Gastroesophageal sphincter (tissue), 3 donors: ENCODE data around the gene INHBE.

Experiments
- EP300 ChIP-seq: sonication (generic); formaldehyde crosslinking; IDR thresholded peaks from one replicate; pipeline ENCODE4 v1.6.1; 2017; ENCODE audit warnings: antibody characterized with exemption, mild to moderate bottlenecking
- POLR2A ChIP-seq, 2 donors: fragments of 450-650 bp; IDR thresholded peaks; one replicate each; pipeline ENCODE4 v1.6.1; 2017; ENCODE audit warnings: antibody characterized with exemption in 2 of 2, mild to moderate bottlenecking in 2 of 2, moderate library complexity in 1 of 2
- POLR2AphosphoS5 ChIP-seq: sonication (generic); formaldehyde crosslinking; IDR thresholded peaks from one replicate; pipeline ENCODE4 v1.6.1; 2017; ENCODE audit warnings: antibody characterized with exemption
- TF ChIP-seq, protein P1 (sequence below), 4 experiments: fragments of 200-600 bp in 2 of 4; fragments of 450-650 bp in 2 of 4; sonication (generic) in 1 of 4; IDR thresholded peaks; one replicate each; pipeline ENCODE4 v1.5.1; 2017 to 2019; ENCODE audit warnings: antibody characterized with exemption in 4 of 4, mild to moderate bottlenecking in 2 of 4, moderate library complexity in 2 of 4

GRCh38 chr12:57456145-57456700 lies 1.1 kb downstream of the INHBE start:
- TF ChIP-seq, protein P1, sequence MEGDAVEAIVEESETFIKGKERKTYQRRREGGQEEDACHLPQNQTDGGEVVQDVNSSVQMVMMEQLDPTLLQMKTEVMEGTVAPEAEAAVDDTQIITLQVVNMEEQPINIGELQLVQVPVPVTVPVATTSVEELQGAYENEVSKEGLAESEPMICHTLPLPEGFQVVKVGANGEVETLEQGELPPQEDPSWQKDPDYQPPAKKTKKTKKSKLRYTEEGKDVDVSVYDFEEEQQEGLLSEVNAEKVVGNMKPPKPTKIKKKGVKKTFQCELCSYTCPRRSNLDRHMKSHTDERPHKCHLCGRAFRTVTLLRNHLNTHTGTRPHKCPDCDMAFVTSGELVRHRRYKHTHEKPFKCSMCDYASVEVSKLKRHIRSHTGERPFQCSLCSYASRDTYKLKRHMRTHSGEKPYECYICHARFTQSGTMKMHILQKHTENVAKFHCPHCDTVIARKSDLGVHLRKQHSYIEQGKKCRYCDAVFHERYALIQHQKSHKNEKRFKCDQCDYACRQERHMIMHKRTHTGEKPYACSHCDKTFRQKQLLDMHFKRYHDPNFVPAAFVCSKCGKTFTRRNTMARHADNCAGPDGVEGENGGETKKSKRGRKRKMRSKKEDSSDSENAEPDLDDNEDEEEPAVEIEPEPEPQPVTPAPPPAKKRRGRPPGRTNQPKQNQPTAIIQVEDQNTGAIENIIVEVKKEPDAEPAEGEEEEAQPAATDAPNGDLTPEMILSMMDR (IDR thresholded peaks at IDR 0.05) = peak in 2 of 4 experiments; percentile 11 to 43
- no peak for TF ChIP-seq POLR2A (IDR thresholded peaks at IDR 0.05)
- TF ChIP-seq POLR2AphosphoS5 = no peak
- no peak for TF ChIP-seq EP300
